ENCODE results near the gene XIRP2.

DNA sequence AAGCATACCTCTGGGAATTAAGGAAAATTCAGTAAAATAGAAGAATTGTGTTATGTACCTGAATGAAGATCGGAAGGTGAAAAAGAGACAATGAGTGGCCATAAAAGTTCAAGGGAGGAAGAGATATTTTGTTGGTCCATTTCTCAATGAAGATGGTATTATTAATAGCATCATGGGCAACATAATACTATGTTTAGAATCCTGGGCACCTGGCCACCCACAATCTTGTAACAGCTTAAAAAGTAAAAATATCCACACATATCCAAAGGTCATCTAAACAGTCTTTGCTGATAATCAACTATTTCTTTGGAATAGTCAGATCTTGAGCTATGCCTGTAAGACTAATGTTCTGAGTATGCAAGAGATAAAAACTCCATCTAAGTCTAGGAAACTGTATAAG is 73.7 kb downstream of the XIRP2 start:
- TF ChIP-seq, protein P1, sequence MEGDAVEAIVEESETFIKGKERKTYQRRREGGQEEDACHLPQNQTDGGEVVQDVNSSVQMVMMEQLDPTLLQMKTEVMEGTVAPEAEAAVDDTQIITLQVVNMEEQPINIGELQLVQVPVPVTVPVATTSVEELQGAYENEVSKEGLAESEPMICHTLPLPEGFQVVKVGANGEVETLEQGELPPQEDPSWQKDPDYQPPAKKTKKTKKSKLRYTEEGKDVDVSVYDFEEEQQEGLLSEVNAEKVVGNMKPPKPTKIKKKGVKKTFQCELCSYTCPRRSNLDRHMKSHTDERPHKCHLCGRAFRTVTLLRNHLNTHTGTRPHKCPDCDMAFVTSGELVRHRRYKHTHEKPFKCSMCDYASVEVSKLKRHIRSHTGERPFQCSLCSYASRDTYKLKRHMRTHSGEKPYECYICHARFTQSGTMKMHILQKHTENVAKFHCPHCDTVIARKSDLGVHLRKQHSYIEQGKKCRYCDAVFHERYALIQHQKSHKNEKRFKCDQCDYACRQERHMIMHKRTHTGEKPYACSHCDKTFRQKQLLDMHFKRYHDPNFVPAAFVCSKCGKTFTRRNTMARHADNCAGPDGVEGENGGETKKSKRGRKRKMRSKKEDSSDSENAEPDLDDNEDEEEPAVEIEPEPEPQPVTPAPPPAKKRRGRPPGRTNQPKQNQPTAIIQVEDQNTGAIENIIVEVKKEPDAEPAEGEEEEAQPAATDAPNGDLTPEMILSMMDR (IDR thresholded peaks at IDR 0.05 in 4 of 5, conservative IDR thresholded peaks at IDR 0.05 in 1 of 5) = no peak
- TF ChIP-seq POLR2A (IDR thresholded peaks at IDR 0.05) = no peak
